ENCODE measurements around the gene POLR1G.

The POLR1G gene

GRCh38 chr19:45455707-45456499, 49.5 kb downstream of the POLR1G start:
- TF ChIP-seq YY1 (IDR thresholded peaks at IDR 0.05; ENCODE audit: low read depth) (no peak), TEAD4 (IDR thresholded peaks at IDR 0.05) (peak; percentile 99), NFIC (IDR thresholded peaks at IDR 0.05) (peak; percentile 94), FOXM1 (IDR thresholded peaks at IDR 0.05; ENCODE audit: borderline replicate concordance, low read depth) (peak; percentile 61; the same call in 1 of the 2 replicates), ZBTB7A (IDR thresholded peaks at IDR 0.05; ENCODE audit: low read depth) (no peak), EP300 (IDR thresholded peaks at IDR 0.05; ENCODE audit: borderline replicate concordance) (peak; percentile 86), RAD21 (IDR thresholded peaks at IDR 0.05; ENCODE audit: low read depth) (no peak), REST (IDR thresholded peaks at IDR 0.05; ENCODE audit: low read depth) (peak; percentile 44; the same call in 1 of the 2 replicates), TCF12 (IDR thresholded peaks at IDR 0.05; ENCODE audit: low read depth) (peak; percentile 95), TAF1 (IDR thresholded peaks at IDR 0.05; ENCODE audit: low read depth) (no peak), EGR1 (IDR thresholded peaks at IDR 0.05) (no peak), CEBPB (IDR thresholded peaks at IDR 0.05) (peak; percentile 75; the same call in 1 of the 2 replicates), CREB1 (IDR thresholded peaks at IDR 0.05; ENCODE audit: low read depth) (peak; percentile 73)
- TF ChIP-seq, protein P1, sequence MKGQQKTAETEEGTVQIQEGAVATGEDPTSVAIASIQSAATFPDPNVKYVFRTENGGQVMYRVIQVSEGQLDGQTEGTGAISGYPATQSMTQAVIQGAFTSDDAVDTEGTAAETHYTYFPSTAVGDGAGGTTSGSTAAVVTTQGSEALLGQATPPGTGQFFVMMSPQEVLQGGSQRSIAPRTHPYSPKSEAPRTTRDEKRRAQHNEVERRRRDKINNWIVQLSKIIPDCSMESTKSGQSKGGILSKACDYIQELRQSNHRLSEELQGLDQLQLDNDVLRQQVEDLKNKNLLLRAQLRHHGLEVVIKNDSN (IDR thresholded peaks at IDR 0.05) = peak; percentile 93
- TF ChIP-seq, protein P2, sequence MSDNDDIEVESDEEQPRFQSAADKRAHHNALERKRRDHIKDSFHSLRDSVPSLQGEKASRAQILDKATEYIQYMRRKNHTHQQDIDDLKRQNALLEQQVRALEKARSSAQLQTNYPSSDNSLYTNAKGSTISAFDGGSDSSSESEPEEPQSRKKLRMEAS (IDR thresholded peaks at IDR 0.05) = peak; percentile 98

DNA sequence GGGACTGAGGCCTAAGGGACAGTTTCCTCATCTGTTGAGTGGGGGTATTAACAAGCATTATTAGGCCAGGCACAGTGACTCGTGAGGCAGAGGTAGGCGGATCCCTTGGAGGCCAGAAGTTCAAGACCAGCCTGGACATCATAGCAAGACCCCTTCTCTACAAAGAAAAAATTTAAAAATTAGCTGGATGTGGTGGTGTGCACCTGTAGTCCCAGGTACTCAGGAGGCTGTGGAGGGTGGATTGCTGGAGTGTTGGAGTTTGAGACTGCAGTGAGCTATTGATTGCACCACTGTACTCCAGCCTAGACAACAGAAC, 50.0 kb downstream of the POLR1G start:
- TF ChIP-seq REST (IDR thresholded peaks at IDR 0.05; ENCODE audit: low read depth) = no peak
- no peak for TF ChIP-seq RAD21 (IDR thresholded peaks at IDR 0.05; ENCODE audit: low read depth)
- no peak for TF ChIP-seq TCF12 (IDR thresholded peaks at IDR 0.05; ENCODE audit: low read depth)
- TF ChIP-seq CREB1 (IDR thresholded peaks at IDR 0.05; ENCODE audit: low read depth) = no peak
- TF ChIP-seq EGR1 (IDR thresholded peaks at IDR 0.05) = no peak
- TF ChIP-seq NFIC (IDR thresholded peaks at IDR 0.05) = no peak
- no peak for TF ChIP-seq CEBPB (IDR thresholded peaks at IDR 0.05)
- no peak for TF ChIP-seq YY1 (IDR thresholded peaks at IDR 0.05; ENCODE audit: low read depth)
- no peak for TF ChIP-seq FOXM1 (IDR thresholded peaks at IDR 0.05; ENCODE audit: borderline replicate concordance, low read depth)
- TF ChIP-seq, protein P2 (IDR thresholded peaks at IDR 0.05) = no peak
- no peak for TF ChIP-seq ZBTB7A (IDR thresholded peaks at IDR 0.05; ENCODE audit: low read depth)
- TF ChIP-seq, protein P1 (IDR thresholded peaks at IDR 0.05) = no peak
- TF ChIP-seq TEAD4 (IDR thresholded peaks at IDR 0.05) = no peak
- TF ChIP-seq EP300 (IDR thresholded peaks at IDR 0.05; ENCODE audit: borderline replicate concordance) = no peak
- TF ChIP-seq TAF1 (IDR thresholded peaks at IDR 0.05; ENCODE audit: low read depth) = no peak

GRCh38 chr19:45457776-45458175, 51.3 kb downstream of the POLR1G start:
- TF ChIP-seq FOXM1 (IDR thresholded peaks at IDR 0.05; ENCODE audit: borderline replicate concordance, low read depth) (no peak), RAD21 (IDR thresholded peaks at IDR 0.05; ENCODE audit: low read depth) (no peak), CREB1 (IDR thresholded peaks at IDR 0.05; ENCODE audit: low read depth) (no peak), EP300 (IDR thresholded peaks at IDR 0.05; ENCODE audit: borderline replicate concordance) (no peak), CEBPB (IDR thresholded peaks at IDR 0.05) (no peak), NFIC (IDR thresholded peaks at IDR 0.05) (no peak), TEAD4 (IDR thresholded peaks at IDR 0.05) (no peak), REST (IDR thresholded peaks at IDR 0.05; ENCODE audit: low read depth) (no peak), EGR1 (IDR thresholded peaks at IDR 0.05) (no peak), ZBTB7A (IDR thresholded peaks at IDR 0.05; ENCODE audit: low read depth) (no peak), TAF1 (IDR thresholded peaks at IDR 0.05; ENCODE audit: low read depth) (no peak), YY1 (IDR thresholded peaks at IDR 0.05; ENCODE audit: low read depth) (no peak), TCF12 (IDR thresholded peaks at IDR 0.05; ENCODE audit: low read depth) (no peak)
- TF ChIP-seq, protein P2 (IDR thresholded peaks at IDR 0.05) = no peak
- TF ChIP-seq, protein P1 (IDR thresholded peaks at IDR 0.05) = no peak

Data from Ishikawa (cell line).